Nephron progenitor cell (in vitro differentiated cells): ENCODE results near the gene PRUNE1.

Experiments
- DNase-seq: peaks from one replicate; pipeline ENCODE4 v3.0.0; 2021
- H3K27ac Mint-ChIP-seq: 2 replicates; pipeline ENCODE4 v1.8.0; 2021; ENCODE audit warnings: mild to moderate bottlenecking, moderate library complexity, mixed read lengths
- H3K27me3 Mint-ChIP-seq: 2 replicates; pipeline ENCODE4 v1.8.0; 2021; ENCODE audit warnings: mild to moderate bottlenecking, low read depth, mixed read lengths; ENCODE audit not compliant: poor library complexity
- H3K36me3 Mint-ChIP-seq: 2 replicates; pipeline ENCODE4 v1.8.0; 2021; ENCODE audit warnings: low read depth, mixed read lengths
- H3K4me1 Mint-ChIP-seq: 2 replicates; pipeline ENCODE4 v1.8.0; 2021; ENCODE audit warnings: mixed read lengths
- H3K4me3 Mint-ChIP-seq: 2 replicates; pipeline ENCODE4 v1.8.0; 2021; ENCODE audit warnings: mild to moderate bottlenecking, moderate library complexity, mixed read lengths
- H3K9me3 Mint-ChIP-seq: 2 replicates; pipeline ENCODE4 v1.8.0; 2021; ENCODE audit warnings: mild to moderate bottlenecking, moderate library complexity, mixed read lengths
- CTCF ChIP-seq: fragments of 200-600 bp; sonication (generic); IDR thresholded peaks from 2 replicates; pipeline ENCODE4 v1.5.0; 2021; ENCODE audit warnings: antibody characterized with exemption

The PRUNE1 gene

GRCh38 chr1:151008244-151009205 is at the start of gene PRUNE1:
TSS of gene PRUNE1 (plus strand) at chr1:151008449. CDS start at chr1:151008633, 184 bp downstream.
- TF ChIP-seq CTCF = no peak
- Mint-ChIP-seq H3K4me1 (peaks cover 77% of the 10 kb centered on the region), H3K36me3 (no peaks in the 10 kb centered on the region), H3K4me3 (peak within 1 kb of the TSS; percentile 98), H3K9me3 (no peaks in the 10 kb centered on the region), H3K27me3 (peaks cover 6% of the 10 kb centered on the region), H3K27ac (peak within 1 kb of the TSS; percentile 99)
- peak; percentile 96 for DNase-seq

GRCh38 chr1:150960646-150961045 is 47.6 kb upstream of the PRUNE1 start:
- no peak overlapping the region for H3K27ac Mint-ChIP-seq
- H3K9me3 Mint-ChIP-seq = no peaks in the 10 kb centered on the region
- H3K4me1 Mint-ChIP-seq = peaks cover 17% of the 10 kb centered on the region
- H3K27me3 Mint-ChIP-seq = no peaks in the 10 kb centered on the region
- DNase-seq = no peak
- H3K4me3 Mint-ChIP-seq = no peak overlapping the region
- TF ChIP-seq CTCF = no peak
- peaks cover 88% of the 10 kb centered on the region for H3K36me3 Mint-ChIP-seq

- TF ChIP-seq CTCF = no peak
- H3K9me3 Mint-ChIP-seq = no peaks in the 10 kb centered on the region
- peak overlapping the region; percentile 68 for H3K27ac Mint-ChIP-seq
- peaks cover 92% of the 10 kb centered on the region for H3K36me3 Mint-ChIP-seq
- no peak overlapping the region for H3K4me3 Mint-ChIP-seq
- no peak for DNase-seq
- H3K4me1 Mint-ChIP-seq = peaks cover 17% of the 10 kb centered on the region
- H3K27me3 Mint-ChIP-seq = no peaks in the 10 kb centered on the region
These were observed 46.5 kb upstream of the PRUNE1 start for GRCh38 chr1:150961756-150962155.

GRCh38 chr1:150963321-150964163 is 44.7 kb upstream of the PRUNE1 start:
- Mint-ChIP-seq H3K27me3 (no peaks in the 10 kb centered on the region), H3K4me1 (peaks cover 17% of the 10 kb centered on the region), H3K9me3 (no peaks in the 10 kb centered on the region), H3K4me3 (no peak overlapping the region), H3K27ac (peak overlapping the region; percentile 76), H3K36me3 (peaks cover 94% of the 10 kb centered on the region)
- DNase-seq = no peak
- TF ChIP-seq CTCF = no peak

GRCh38 chr1:150964164-150964489 is 44.1 kb upstream of the PRUNE1 start:
- no peak for TF ChIP-seq CTCF
- Mint-ChIP-seq H3K27ac (peak overlapping the region; percentile 76), H3K4me3 (no peak overlapping the region), H3K27me3 (no peaks in the 10 kb centered on the region), H3K4me1 (peaks cover 23% of the 10 kb centered on the region), H3K36me3 (peaks cover 93% of the 10 kb centered on the region), H3K9me3 (no peaks in the 10 kb centered on the region)
- no peak for DNase-seq
